Measurements from ENCODE around the gene NFIB. TPM values are rescaled to one million over a fixed set of nuclear protein-coding genes. Genes with fewer than 3 reads are reported as not detected.

The NFIB gene
- total RNA-seq, 1 donor: 12.1 TPM

GRCh38 chr9:14306188-14306587 lies 7.8 kb downstream of the NFIB start:
- DNase-seq (ENCODE audit: low read depth): no peak
- H3K4me3 ChIP-seq (ENCODE audit: low read depth, low read length): no peak overlapping the region
- TF ChIP-seq CTCF (IDR thresholded peaks at IDR 0.05; ENCODE audit: insufficient read depth, low read depth, low read length): no peak

GRCh38 chr9:14304259-14304658 lies 9.7 kb downstream of the NFIB start:
- no peak for TF ChIP-seq CTCF (IDR thresholded peaks at IDR 0.05; ENCODE audit: insufficient read depth, low read depth, low read length)
- DNase-seq (ENCODE audit: low read depth): no peak
- no peak overlapping the region for H3K4me3 ChIP-seq (ENCODE audit: low read depth, low read length)

- no peak overlapping the region for H3K4me3 ChIP-seq (ENCODE audit: low read depth, low read length)
- TF ChIP-seq CTCF (IDR thresholded peaks at IDR 0.05; ENCODE audit: insufficient read depth, low read depth, low read length): no peak
- no peak for DNase-seq (ENCODE audit: low read depth)
Measured at GRCh38 chr9:14303521-14303920, 10.4 kb downstream of the NFIB start.

GRCh38 chr9:14303100-14303499 lies 10.8 kb downstream of the NFIB start:
- no peak for TF ChIP-seq CTCF (IDR thresholded peaks at IDR 0.05; ENCODE audit: insufficient read depth, low read depth, low read length)
- H3K4me3 ChIP-seq (ENCODE audit: low read depth, low read length): no peak overlapping the region
- no peak for DNase-seq (ENCODE audit: low read depth)

- no peak for TF ChIP-seq CTCF (IDR thresholded peaks at IDR 0.05; ENCODE audit: insufficient read depth, low read depth, low read length)
- DNase-seq (ENCODE audit: low read depth): no peak
- H3K4me3 ChIP-seq (ENCODE audit: low read depth, low read length): no peak overlapping the region
Measured at GRCh38 chr9:14302405-14302804, 11.5 kb downstream of the NFIB start.

- DNase-seq (ENCODE audit: low read depth): peak; percentile 37
- TF ChIP-seq CTCF (IDR thresholded peaks at IDR 0.05; ENCODE audit: insufficient read depth, low read depth, low read length): no peak
- no peak overlapping the region for H3K4me3 ChIP-seq (ENCODE audit: low read depth, low read length)
Measured at GRCh38 chr9:14301583-14302021, 12.3 kb downstream of the NFIB start.

- TF ChIP-seq CTCF (IDR thresholded peaks at IDR 0.05; ENCODE audit: insufficient read depth, low read depth, low read length): no peak
- DNase-seq (ENCODE audit: low read depth): no peak
Measured at GRCh38 chr9:14301006-14301405, 12.9 kb downstream of the NFIB start.

More at GRCh38 chr9:14301006-14301405, 12.9 kb downstream of the NFIB start:
- H3K4me3 ChIP-seq (ENCODE audit: low read depth, low read length): no peak overlapping the region
